GM12891 (cell line): ENCODE results near the gene MAP3K3.
A peak's percentile ranks its signal among the peaks of the same experiment; 100 is the strongest.

Experiments used
- PAX5 ChIP-seq: IDR thresholded peaks from 2 replicates; pipeline ENCODE4 v1.6.1; 2011; ENCODE audit warnings: low read length, moderate library complexity, mild to moderate bottlenecking; ENCODE audit not compliant: insufficient read depth, severe bottlenecking
- POLR2A ChIP-seq: IDR thresholded peaks from 2 replicates; pipeline ENCODE4 v1.6.1; 2011; ENCODE audit warnings: low read depth, low read length, control low read depth
- POLR2AphosphoS5 ChIP-seq: IDR thresholded peaks from 2 replicates; pipeline ENCODE4 v1.6.1; 2011; ENCODE audit warnings: low read depth, low read length, control low read depth
- SPI1 ChIP-seq: IDR thresholded peaks from 2 replicates; pipeline ENCODE4 v1.6.1; 2011; ENCODE audit warnings: low read depth, low read length, control low read depth
- TAF1 ChIP-seq: IDR thresholded peaks from 2 replicates; pipeline ENCODE4 v1.6.1; 2011; ENCODE audit warnings: low read depth, low read length, control low read depth

- TF ChIP-seq POLR2A, result no peak; the same call in 1 of the 2 replicates
- TF ChIP-seq POLR2AphosphoS5, result no peak
- TF ChIP-seq TAF1, result 0 out of 2 replicates have a peak, but pooled peaks have one; percentile 2
- no peak for TF ChIP-seq SPI1
- TF ChIP-seq PAX5, result no peak
Observed at GRCh38 chr17:63701456-63701820, 79.2 kb downstream of the MAP3K3 start.
